ENCODE data around the gene SIVA1. TPM values are rescaled to one million over a fixed set of nuclear protein-coding genes. Genes with fewer than 3 reads are reported as not detected.

SIVA1 gene
- total and polyA plus RNA-seq, 2 donors (not counting 1 experiment from before 2014, with no cell fraction given) = 50.7 to 123 TPM

DNA sequence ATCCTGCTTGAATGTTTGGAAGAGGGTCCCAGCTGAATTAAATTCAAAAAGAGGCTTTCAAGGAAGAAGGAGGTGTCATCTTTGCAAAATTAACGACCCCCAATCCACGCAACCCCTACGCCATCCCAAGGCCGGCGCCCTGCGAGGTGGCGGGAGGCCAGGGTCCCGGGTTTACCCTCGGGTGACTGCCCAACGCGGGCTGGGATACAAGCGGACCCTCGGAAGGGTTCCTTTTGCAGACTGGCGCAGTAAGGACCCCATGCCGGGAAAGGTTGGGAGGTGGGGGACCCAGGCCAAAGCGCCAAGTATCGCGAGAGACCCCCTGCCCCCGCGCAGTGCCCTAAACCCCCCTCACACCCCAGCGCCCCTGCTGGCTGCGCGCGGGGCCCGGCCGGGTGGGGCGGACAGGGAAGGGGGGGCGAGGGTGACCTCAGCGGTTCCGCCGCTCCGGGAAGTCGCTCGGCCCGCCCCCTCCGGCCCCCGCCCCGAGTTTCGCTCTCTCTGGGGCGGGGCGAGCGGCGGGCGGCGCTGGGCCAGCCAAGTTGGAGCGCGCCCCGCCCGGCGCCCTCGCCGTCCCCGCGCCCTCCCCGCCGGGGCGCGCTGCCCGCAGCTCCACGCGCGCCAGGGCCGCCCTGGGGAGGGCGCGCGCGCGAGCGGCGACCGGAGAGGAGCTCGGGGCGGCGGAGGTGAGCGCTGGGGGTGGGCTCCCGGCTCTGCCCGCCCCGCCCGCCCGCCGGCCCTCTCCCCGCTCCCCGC is 47.2 kb downstream of the SIVA1 start:
- Histone ChIP-seq H3K36me3 (replicated peaks in 1 of 2; ENCODE audit: control extremely low read depth in 1 of 2, control insufficient read depth in 1 of 2, extremely low read depth in 1 of 2, insufficient read depth in 2 of 2, low read length in 1 of 2) (no peaks in the 10 kb centered on the region), H3K4me1 (ENCODE audit: control insufficient read depth in 2 of 2, insufficient read depth in 2 of 2, low read length in 2 of 2) (peaks cover 19 to 54% of the 10 kb centered on the region in 2 donors), H4K20me1 (ENCODE audit: control insufficient read depth, insufficient read depth, low read length, poor library complexity, severe bottlenecking) (peaks cover 28% of the 10 kb centered on the region), H3K27ac (ENCODE audit: low read length in 2 of 2) (peak overlapping the region; percentile 72 to 88), H3K79me2 (ENCODE audit: control insufficient read depth, insufficient read depth, low read length) (no peaks in the 10 kb centered on the region), H3K27me3 (replicated peaks in 1 of 4; ENCODE audit: control extremely low read depth in 1 of 4, control insufficient read depth in 3 of 4, insufficient read depth in 4 of 4, low read length in 3 of 4) (no peaks in the 10 kb centered on the region), H3K4me3 (ENCODE audit: control extremely low read depth in 1 of 5, extremely low read depth in 1 of 5, insufficient read depth in 1 of 5, low read depth in 2 of 5, low read length in 4 of 5) (peak overlapping the region in 4 of 5 experiments; percentile 49 to 85 (median 76)), H2AFZ (ENCODE audit: insufficient read depth, low read depth, low read length, poor library complexity, severe bottlenecking) (peak overlapping the region; percentile 84), H3K9me3 (ENCODE audit: control extremely low read depth in 1 of 3, control insufficient read depth in 2 of 3, insufficient read depth in 1 of 3, low read length in 2 of 3) (no peaks in the 10 kb centered on the region), H3K9ac (ENCODE audit: low read length) (peak overlapping the region; percentile 49), H3K4me2 (replicated peaks; ENCODE audit: low read depth, low read length, poor library complexity, severe bottlenecking) (peak overlapping the region; percentile 99)
- Mint-ChIP-seq H3K4me1 (peaks cover 44% of the 10 kb centered on the region), H3K4me3 (peak overlapping the region; percentile 81), H3K9me3 (ENCODE audit: insufficient read depth) (no peaks in the 10 kb centered on the region), H3K27ac (peak overlapping the region; percentile 80), H3K27me3 (no peaks in the 10 kb centered on the region)
- POLR2A ChIA-PET = interaction anchor here (0.7 to 1.2 kb wide), 3 partner anchors 14 to 47 kb away, joined by 3 to 5 read pairs (median 3); partner anchors contain the start of gene SIVA1
- intact Hi-C loops (cut with micrococcal nuclease) = loop anchor here (1.0 to 2.0 kb wide), 2 partner anchors 48 to 185 kb away; partner anchors contain the start of gene CLBA1
- ATAC-seq (ENCODE audit: low read depth) (peak; percentile 76), DNase-seq (peak; percentile 91)
- TF ChIP-seq, protein P1, sequence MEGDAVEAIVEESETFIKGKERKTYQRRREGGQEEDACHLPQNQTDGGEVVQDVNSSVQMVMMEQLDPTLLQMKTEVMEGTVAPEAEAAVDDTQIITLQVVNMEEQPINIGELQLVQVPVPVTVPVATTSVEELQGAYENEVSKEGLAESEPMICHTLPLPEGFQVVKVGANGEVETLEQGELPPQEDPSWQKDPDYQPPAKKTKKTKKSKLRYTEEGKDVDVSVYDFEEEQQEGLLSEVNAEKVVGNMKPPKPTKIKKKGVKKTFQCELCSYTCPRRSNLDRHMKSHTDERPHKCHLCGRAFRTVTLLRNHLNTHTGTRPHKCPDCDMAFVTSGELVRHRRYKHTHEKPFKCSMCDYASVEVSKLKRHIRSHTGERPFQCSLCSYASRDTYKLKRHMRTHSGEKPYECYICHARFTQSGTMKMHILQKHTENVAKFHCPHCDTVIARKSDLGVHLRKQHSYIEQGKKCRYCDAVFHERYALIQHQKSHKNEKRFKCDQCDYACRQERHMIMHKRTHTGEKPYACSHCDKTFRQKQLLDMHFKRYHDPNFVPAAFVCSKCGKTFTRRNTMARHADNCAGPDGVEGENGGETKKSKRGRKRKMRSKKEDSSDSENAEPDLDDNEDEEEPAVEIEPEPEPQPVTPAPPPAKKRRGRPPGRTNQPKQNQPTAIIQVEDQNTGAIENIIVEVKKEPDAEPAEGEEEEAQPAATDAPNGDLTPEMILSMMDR (IDR thresholded peaks at IDR 0.05) = peak; percentile 40
- TF ChIP-seq EZH2 (IDR thresholded peaks at IDR 0.05; ENCODE audit: borderline replicate concordance, insufficient read depth, low read depth, low read length, poor library complexity, severe bottlenecking) = no peak
- WGBS (ENCODE audit: insufficient coverage) = under 1% methylated on average over 68 of the region's 83 CpGs
- CTCF ChIA-PET = interaction anchor here (1.5 to 2.4 kb wide), 4 partner anchors 11 to 31 kb away, joined by 3 to 13 read pairs (median 8); no protein-coding TSS in a partner anchor
